IMR-90 (cell line): ENCODE results near the gene MCL1. TPM values are rescaled to one million over a fixed set of nuclear protein-coding genes. Genes with fewer than 3 reads are reported as not detected.

Source experiments
- ATAC-seq: fragments of 200-7000 bp; cut with Tn5 transposase; 2 replicates; pipeline ENCODE4 v1.9.1; 2020; ENCODE audit warnings: low read depth, mild to moderate bottlenecking, moderate library complexity
- BruUV-seq: library from RNA; stranded (reverse); fragments of 400-500 nt; replicated peaks from 2 replicates; lab custom pipeline; 2021; lab: Mats Ljungman, UMichigan
- CTCF ChIA-PET: fragments of 300-600 bp; formaldehyde crosslinking; extraction: SDS; loops from one replicate; lab custom pipeline; 2021; ENCODE audit warnings: antibody characterized with exemption; lab: Yijun Ruan, JAX
- POLR2A ChIA-PET: fragments of 300-600 bp; sonication (Branson Sonifier 250); formaldehyde crosslinking; loops from one replicate; lab custom pipeline; 2022; ENCODE audit warnings: antibody characterized with exemption; ENCODE audit not compliant: unreplicated experiment; lab: Charles Lee
- DNase-seq: peaks from one replicate; pipeline ENCODE4 v3.0.0; 2013
- H2AFZ ChIP-seq: replicated peaks from 2 replicates; pipeline ENCODE3; 2013; ENCODE audit warnings: low read length, mild to moderate bottlenecking; ENCODE audit not compliant: poor library complexity
- H2AK5ac ChIP-seq: 2 replicates; pipeline ENCODE4 v1.6.1; 2013; ENCODE audit warnings: low read depth, low read length, inconsistent platforms
- H2AK9ac ChIP-seq: replicated peaks from 2 replicates; pipeline ENCODE3; 2013; ENCODE audit warnings: mild to moderate bottlenecking, low read depth, low read length, moderate library complexity; ENCODE audit not compliant: poor library complexity
- H2BK120ac ChIP-seq: 2 replicates; pipeline ENCODE4 v1.6.1; 2013; ENCODE audit warnings: low read depth, low read length, inconsistent platforms
- H2BK15ac ChIP-seq: 3 replicates; pipeline ENCODE4 v1.6.1; 2013; ENCODE audit warnings: low read depth, low read length, inconsistent platforms
- H2BK20ac ChIP-seq: 2 replicates; pipeline ENCODE4 v1.6.1; 2013; ENCODE audit warnings: low read depth, mild to moderate bottlenecking, inconsistent platforms, low read length, moderate library complexity
- H2BK5ac ChIP-seq: 2 replicates; pipeline ENCODE4 v1.6.1; 2013; ENCODE audit warnings: mild to moderate bottlenecking, low read depth, low read length, inconsistent platforms; ENCODE audit not compliant: poor library complexity, severe bottlenecking
- H3K14ac ChIP-seq: replicated peaks from 2 replicates; pipeline ENCODE4 v1.6.1; 2013; ENCODE audit warnings: low read depth, low read length, inconsistent platforms
- H3K18ac ChIP-seq: 2 replicates; pipeline ENCODE4 v1.6.1; 2013; ENCODE audit warnings: low read depth, low read length, control low read depth
- H3K23ac ChIP-seq: 2 replicates; pipeline ENCODE4 v1.6.1; 2013; ENCODE audit warnings: low read depth, low read length, inconsistent platforms
- H3K27ac ChIP-seq: 2 replicates; pipeline ENCODE4 v1.5.1; 2013; ENCODE audit warnings: mild to moderate bottlenecking, control low read depth, low read length; ENCODE audit not compliant: insufficient read depth
- H3K27me3 ChIP-seq: 2 replicates; pipeline ENCODE4 v1.6.1; 2013; ENCODE audit warnings: low read length; ENCODE audit not compliant: control insufficient read depth, insufficient read depth
- H3K36me3 ChIP-seq: 2 replicates; pipeline ENCODE4 v1.6.1; 2013; ENCODE audit warnings: low read length, mixed read lengths; ENCODE audit not compliant: control insufficient read depth, insufficient read depth
- H3K4ac ChIP-seq: 2 replicates; pipeline ENCODE4 v1.6.1; 2013; ENCODE audit warnings: low read depth, low read length, inconsistent platforms
- H3K4me1 ChIP-seq: 2 replicates; pipeline ENCODE4 v1.6.1; 2013; ENCODE audit warnings: low read length, mixed read lengths; ENCODE audit not compliant: control insufficient read depth, insufficient read depth
- H3K4me2 ChIP-seq: 2 replicates; pipeline ENCODE4 v1.6.1; 2013; ENCODE audit warnings: low read depth, mild to moderate bottlenecking, control low read depth, low read length, moderate library complexity
- H3K4me3 ChIP-seq: 2 replicates; pipeline ENCODE4 v1.5.1; 2013; ENCODE audit warnings: low read depth, mild to moderate bottlenecking, control low read depth, low read length, moderate library complexity; ENCODE audit not compliant: insufficient read depth
- H3K56ac ChIP-seq: 2 replicates; pipeline ENCODE4 v1.6.1; 2013; ENCODE audit warnings: low read length, inconsistent platforms; ENCODE audit not compliant: insufficient read depth; ENCODE audit errors: extremely low read depth
- H3K79me1 ChIP-seq, 2 experiments: 2 replicates each; pipeline ENCODE4 v1.6.1; 2013; ENCODE audit warnings: low read length in 2 of 2, inconsistent platforms in 1 of 2, low read depth in 1 of 2
- H3K9ac ChIP-seq: 2 replicates; pipeline ENCODE4 v1.6.1; 2013; ENCODE audit warnings: low read depth, low read length, control low read depth
- H3K9me1 ChIP-seq: 2 replicates; pipeline ENCODE4 v1.6.1; 2013; ENCODE audit warnings: low read length, inconsistent platforms; ENCODE audit not compliant: insufficient read depth
- H3K9me3 ChIP-seq: 2 replicates; pipeline ENCODE4 v1.6.1; 2013; ENCODE audit warnings: low read length; ENCODE audit not compliant: control insufficient read depth, insufficient read depth
- H4K20me1 ChIP-seq: 2 replicates; pipeline ENCODE4 v1.6.1; 2013; ENCODE audit warnings: low read length, inconsistent platforms; ENCODE audit not compliant: insufficient read depth
- H4K5ac ChIP-seq: 2 replicates; pipeline ENCODE4 v1.6.1; 2013; ENCODE audit warnings: mild to moderate bottlenecking, low read depth, low read length, control low read depth
- H4K8ac ChIP-seq, 2 experiments: 2 replicates each; pipeline ENCODE4 v1.6.1; 2013; ENCODE audit warnings: low read depth in 2 of 2, low read length in 2 of 2, control low read depth in 1 of 2, inconsistent platforms in 1 of 2
- H4K91ac ChIP-seq: 2 replicates; pipeline ENCODE4 v1.6.1; 2013; ENCODE audit warnings: low read depth, low read length, inconsistent platforms; ENCODE audit not compliant: insufficient read depth
- MAFK ChIP-seq: IDR thresholded peaks from 2 replicates; pipeline ENCODE4 v1.6.1; 2012; ENCODE audit warnings: low read depth, low read length, improper control_type of control experiment
- RFX5 ChIP-seq: IDR thresholded peaks from 2 replicates; pipeline ENCODE4 v1.8.0; 2012; ENCODE audit warnings: low read depth, mild to moderate bottlenecking, low read length, moderate library complexity
- WGBS, 2 experiments: methylation state at CpG; one replicate each; pipeline versions ENCODE4 v1.1.5 to v1.1.7; 2013; ENCODE audit warnings: missing lambda C conversion rate in 2 of 2; ENCODE audit not compliant: insufficient read length in 1 of 2; ENCODE audit errors: extremely low coverage in 2 of 2; 5-methylcytosine and 5-hydroxymethylcytosine counted together
- dilution Hi-C: fragments of 300-500 bp; cut with HindIII; formaldehyde crosslinking; loops from one replicate; pipeline ENCODE4 v1.14.3; 2018; ENCODE audit warnings: low sequenced_read_pairs; ENCODE audit not compliant: unreplicated experiment
- in situ Hi-C: fragments of 300-500 bp; cut with MboI; formaldehyde crosslinking; loops from 3 replicates; pipeline ENCODE4 v1.14.3; 2019; ENCODE audit warnings: low sequenced_read_pairs, inconsistent platforms, mixed read lengths
- intact Hi-C: fragments of 100-400 bp; cut with micrococcal nuclease; formaldehyde crosslinking; loops from 2 replicates; pipeline ENCODE4 v1.10.0; 2022
- polyA plus RNA-seq, 3 experiments: library from polyadenylated mRNA; depleted of rRNA; stranded (reverse); fragments of >200 nt; gene quantifications; 2 replicates each; pipeline ENCODE4 v1.2.3, GENCODE V29; 2012; ENCODE audit warnings: low replicate concordance in 1 of 3
- total RNA-seq: library from RNA; depleted of rRNA; stranded (reverse); fragments of >200 nt; gene quantifications from 2 replicates; pipeline ENCODE4 v1.2.3, GENCODE V29; 2012

Gene MCL1
- total and polyA plus RNA-seq, 2 of the 4 experiments (the other 2 are of a cell fraction): 79.5 to 142 TPM

- Histone ChIP-seq H3K4ac (peak overlapping the region; percentile 86), H3K9me1 (peaks cover 31% of the 10 kb centered on the region), H2AK9ac (peak overlapping the region; percentile 93), H2AFZ (peak overlapping the region; percentile 40), H3K56ac (peak overlapping the region; percentile 75; the same call in 1 of the 2 replicates), H3K4me3 (peak overlapping the region; percentile 3; the same call in 1 of the 2 replicates), H3K9me3 (no peaks in the 10 kb centered on the region), H4K91ac (peak overlapping the region; percentile 45), H2AK5ac (peak overlapping the region; percentile 93), H3K27ac (peak overlapping the region; percentile 89), H3K79me1 (peaks cover 17 to 76% of the 10 kb centered on the region in 2 experiments; a peak in 3 of 4 replicates), H3K14ac (peak overlapping the region; percentile 93), H2BK120ac (peak overlapping the region; percentile 83), H4K20me1 (peaks cover 61% of the 10 kb centered on the region), H4K8ac (peak overlapping the region; percentile 14 to 73; a peak in 2 of 4 replicates), H3K4me1 (peaks cover 38% of the 10 kb centered on the region), H3K4me2 (peak overlapping the region; percentile 50), H2BK5ac (peak overlapping the region; percentile 70), H4K5ac (peak overlapping the region; percentile 59), H3K36me3 (peaks cover 8% of the 10 kb centered on the region), H3K18ac (peak overlapping the region; percentile 83), H2BK15ac (peak overlapping the region; percentile 55; the same call in 2 of the 3 replicates), H2BK20ac (peak overlapping the region; percentile 77), H3K27me3 (no peaks in the 10 kb centered on the region), H3K9ac (peak overlapping the region; percentile 66), H3K23ac (peak overlapping the region; percentile 94)
- intact Hi-C loops: loop anchor here (10.0 kb wide), 1 partner anchor 437 kb away; the partner anchor contains the start of genes MINDY1 and PRUNE1
- no TSS peak for BruUV-seq
- ATAC-seq (no peak), DNase-seq (peak; percentile 40)
- dilution Hi-C loops: no loop called here
- TF ChIP-seq RFX5 (no peak), MAFK (no peak)
- no CpG with 5 or more reads among the region's 3 CpGs for WGBS, 2 experiments
- POLR2A ChIA-PET: interaction anchor here (1.4 to 1.9 kb wide), 2 partner anchors 12 to 53 kb away, joined by 4 to 24 read pairs; partner anchors contain the start of gene MCL1
- in situ Hi-C loops: loop anchor here (10.0 kb wide), 1 partner anchor 237 kb away; the partner anchor contains the start of gene CTSK
- CTCF ChIA-PET: interaction anchor here (0.6 to 1.1 kb wide), 2 partner anchors 53 to 429 kb away, joined by 3 read pairs; no protein-coding TSS in a partner anchor
Measured at GRCh38 chr1:150567341-150567716, 12.1 kb downstream of the MCL1 start.
